ACC112 (cell line): ENCODE measurements around the gene SLC22A16.

Source experiments
- H2AFZ ChIP-seq: fragments of 200-600 bp; sonication (generic); one replicate; pipeline ENCODE4 v1.6.0; 2017; ENCODE audit warnings: antibody characterized with exemption, low read length; ENCODE audit not compliant: unreplicated experiment
- H3K27ac ChIP-seq: fragments of 200-600 bp; sonication (generic); 2 replicates; pipeline ENCODE4 v1.5.1; 2014; ENCODE audit warnings: low read depth, mild to moderate bottlenecking, antibody characterized with exemption, low read length, moderate library complexity
- H3K27me3 ChIP-seq: fragments of 200-600 bp; sonication (generic); 2 replicates; pipeline ENCODE4 v1.6.1; 2014; ENCODE audit warnings: mild to moderate bottlenecking, antibody characterized with exemption, low read length, moderate library complexity, mixed read lengths; ENCODE audit not compliant: insufficient read depth
- H3K36me3 ChIP-seq: fragments of 200-600 bp; sonication (generic); 2 replicates; pipeline ENCODE4 v1.6.1; 2016; ENCODE audit warnings: mild to moderate bottlenecking, antibody characterized with exemption, low read length, moderate library complexity, mixed read lengths; ENCODE audit not compliant: insufficient read depth
- H3K4me1 ChIP-seq: fragments of 200-600 bp; sonication (generic); one replicate; pipeline ENCODE4 v1.6.1; 2016; ENCODE audit warnings: low read length, mixed read lengths; ENCODE audit not compliant: insufficient read depth, unreplicated experiment, control insufficient read depth
- H3K4me3 ChIP-seq: fragments of 200-600 bp; sonication (generic); 2 replicates; pipeline ENCODE4 v1.5.1; 2014; ENCODE audit warnings: mild to moderate bottlenecking, low read depth, low read length
- H3K79me2 ChIP-seq: fragments of 200-600 bp; sonication (generic); one replicate; pipeline ENCODE4 v1.6.0; 2016; ENCODE audit warnings: low read length; ENCODE audit not compliant: control insufficient read depth, unreplicated experiment, insufficient read depth

Gene SLC22A16

DNA sequence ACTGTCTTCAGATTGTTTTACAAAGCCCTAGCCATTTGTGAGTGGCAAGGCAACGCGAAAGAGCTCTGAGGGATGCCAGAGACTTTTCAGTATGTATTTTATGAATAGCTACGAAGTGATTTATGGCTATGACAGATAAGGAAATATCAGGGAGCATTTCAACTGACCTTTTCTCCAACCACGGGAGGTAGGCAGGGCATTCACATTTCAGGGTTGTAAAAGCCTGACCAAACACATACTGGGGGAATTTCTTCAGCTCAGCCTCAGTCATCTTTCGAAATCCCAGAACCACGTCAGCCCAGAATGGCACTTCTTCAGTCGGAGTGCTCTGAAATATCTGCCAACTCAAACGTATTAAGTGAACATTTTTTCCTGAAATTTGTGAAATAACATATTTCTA is 71.8 kb downstream of the SLC22A16 start:
- no peaks in the 10 kb centered on the region for H3K27me3 ChIP-seq
- no peaks in the 10 kb centered on the region for H3K79me2 ChIP-seq
- no peak overlapping the region for H2AFZ ChIP-seq
- H3K36me3 ChIP-seq: no peaks in the 10 kb centered on the region
- peaks cover 4% of the 10 kb centered on the region for H3K4me1 ChIP-seq
- H3K4me3 ChIP-seq: no peak overlapping the region
- no peak overlapping the region for H3K27ac ChIP-seq

DNA sequence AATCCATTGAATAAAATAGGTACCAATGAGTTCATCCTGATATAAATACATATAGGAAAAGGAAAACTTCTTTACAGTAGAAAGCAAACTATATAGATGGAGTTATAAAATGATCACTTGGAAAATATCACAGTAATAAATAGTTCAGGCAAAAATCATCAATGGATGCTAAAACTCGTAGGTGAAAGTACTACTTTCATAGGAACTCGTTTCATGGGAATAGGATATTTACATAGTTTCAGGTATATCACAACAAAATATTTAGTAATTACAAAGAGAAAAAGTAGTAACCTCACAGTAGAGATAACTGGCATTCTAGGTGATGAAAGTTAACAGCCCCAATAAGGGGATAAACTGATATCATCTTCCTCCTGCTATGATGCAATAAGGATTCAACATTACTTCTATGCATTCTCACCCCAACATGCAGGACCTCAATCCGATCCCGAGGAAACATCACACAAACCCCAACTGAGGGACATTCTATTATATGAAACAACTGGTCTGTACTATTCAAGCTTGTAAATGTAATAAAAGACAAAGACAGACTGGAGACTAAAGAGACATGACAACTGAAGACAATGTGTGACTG is 74.7 kb downstream of the SLC22A16 start:
- H2AFZ ChIP-seq: no peak overlapping the region
- H3K4me1 ChIP-seq: peaks cover 14% of the 10 kb centered on the region

DNA sequence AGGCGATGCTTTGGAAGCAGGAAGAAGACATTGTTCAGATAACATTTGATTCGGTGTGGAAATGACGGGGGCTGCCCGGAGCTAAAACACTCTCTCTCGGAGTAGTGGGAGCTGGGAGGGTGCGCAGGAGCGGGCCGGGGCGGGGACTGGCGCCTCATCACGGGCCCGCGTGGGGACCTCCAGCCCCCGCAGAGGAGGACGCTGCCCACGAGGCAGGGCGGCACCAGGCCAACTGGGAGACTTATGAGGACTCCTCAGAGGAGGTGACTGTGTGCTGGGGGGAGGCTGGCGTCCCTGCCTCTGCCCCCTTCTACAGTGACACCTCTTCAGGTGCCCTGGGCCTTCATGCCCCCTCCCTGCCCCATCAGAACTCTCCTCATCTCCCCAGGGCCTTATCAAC is 76.2 kb downstream of the SLC22A16 start:
- H3K4me1 ChIP-seq: peaks cover 14% of the 10 kb centered on the region
- peak overlapping the region; percentile 96 for H2AFZ ChIP-seq
- peak overlapping the region; percentile 62; the same call in 1 of the 2 replicates for H3K4me3 ChIP-seq
- no peaks in the 10 kb centered on the region for H3K27me3 ChIP-seq
- H3K79me2 ChIP-seq: no peaks in the 10 kb centered on the region
- no peaks in the 10 kb centered on the region for H3K36me3 ChIP-seq
- no peak overlapping the region for H3K27ac ChIP-seq

More for the DNA sequence above, 74.7 kb downstream of the SLC22A16 start:
- Histone ChIP-seq H3K36me3 (no peaks in the 10 kb centered on the region), H3K27me3 (no peaks in the 10 kb centered on the region), H3K27ac (no peak overlapping the region), H3K79me2 (no peaks in the 10 kb centered on the region), H3K4me3 (no peak overlapping the region)

DNA sequence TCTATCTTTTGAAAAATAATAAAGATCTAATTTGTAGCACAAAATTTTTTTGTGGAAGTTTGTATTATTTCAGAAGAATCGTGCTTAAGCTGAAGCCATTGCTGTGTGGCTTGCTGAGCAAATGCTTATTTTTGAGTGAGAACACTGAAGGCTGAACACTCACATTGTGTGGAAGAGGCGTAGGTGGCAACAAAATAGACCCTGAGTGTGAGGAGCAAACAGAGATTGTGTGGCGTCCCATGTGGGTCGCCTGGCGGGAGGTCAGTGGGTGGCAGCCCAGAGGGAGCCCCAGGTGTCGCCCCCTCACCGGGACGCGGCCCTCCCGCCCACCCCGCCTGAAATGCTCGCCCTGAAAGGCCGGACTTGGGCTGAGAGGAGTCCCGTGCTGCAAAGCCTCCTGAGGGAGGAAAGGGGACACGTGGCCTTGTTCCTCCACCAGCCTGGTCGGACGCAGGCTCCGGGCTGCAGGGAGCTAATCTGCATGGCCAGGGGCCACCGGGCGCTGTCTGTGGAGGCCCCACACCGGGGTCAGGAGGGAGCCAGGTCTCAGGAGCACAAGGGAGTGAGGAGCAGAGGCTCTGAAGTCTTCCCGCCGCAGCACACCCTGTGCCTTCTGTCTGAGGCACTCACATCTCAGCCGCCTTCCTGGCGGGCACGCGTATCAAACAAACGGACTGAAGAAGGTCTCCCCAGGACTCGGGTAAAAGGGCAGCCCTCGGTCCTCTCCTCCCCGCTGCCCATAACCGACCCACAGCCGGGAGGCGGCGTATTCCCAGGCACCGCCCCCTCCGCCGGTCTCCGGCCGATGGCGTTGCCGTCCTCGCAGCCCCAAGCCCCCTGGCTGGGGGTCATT is 77.0 kb downstream of the SLC22A16 start:
- H3K27me3 ChIP-seq: no peaks in the 10 kb centered on the region
- no peaks in the 10 kb centered on the region for H3K36me3 ChIP-seq
- H3K79me2 ChIP-seq: no peaks in the 10 kb centered on the region
- H3K27ac ChIP-seq: no peak overlapping the region
- H2AFZ ChIP-seq: peak overlapping the region; percentile 96
- peaks cover 14% of the 10 kb centered on the region for H3K4me1 ChIP-seq
- H3K4me3 ChIP-seq: peak overlapping the region; percentile 62

DNA sequence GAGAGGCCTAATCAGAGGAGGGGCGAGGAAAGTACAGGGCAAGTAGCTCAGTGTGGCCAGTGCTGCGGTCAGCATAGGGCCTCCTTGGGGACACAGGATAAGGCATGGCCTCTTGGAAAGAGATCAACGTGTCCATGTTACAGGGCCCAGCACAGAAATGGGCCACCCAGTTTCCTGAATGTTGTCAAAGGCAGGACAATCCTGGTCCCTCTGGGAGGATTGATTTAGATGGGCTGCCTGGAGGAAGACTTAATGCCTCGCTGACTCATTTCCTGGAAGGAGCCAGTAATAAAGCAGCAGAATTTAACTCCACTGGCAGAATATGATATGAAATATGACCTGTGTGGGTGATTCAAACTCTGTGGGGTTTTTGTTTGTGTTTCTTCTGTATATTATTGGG is 77.6 kb downstream of the SLC22A16 start:
- H3K27ac ChIP-seq: no peak overlapping the region
- H3K4me3 ChIP-seq: peak overlapping the region; percentile 46; the same call in 1 of the 2 replicates
- H2AFZ ChIP-seq: no peak overlapping the region
- H3K79me2 ChIP-seq: no peaks in the 10 kb centered on the region
- no peaks in the 10 kb centered on the region for H3K36me3 ChIP-seq
- H3K4me1 ChIP-seq: peaks cover 14% of the 10 kb centered on the region
- no peaks in the 10 kb centered on the region for H3K27me3 ChIP-seq

DNA sequence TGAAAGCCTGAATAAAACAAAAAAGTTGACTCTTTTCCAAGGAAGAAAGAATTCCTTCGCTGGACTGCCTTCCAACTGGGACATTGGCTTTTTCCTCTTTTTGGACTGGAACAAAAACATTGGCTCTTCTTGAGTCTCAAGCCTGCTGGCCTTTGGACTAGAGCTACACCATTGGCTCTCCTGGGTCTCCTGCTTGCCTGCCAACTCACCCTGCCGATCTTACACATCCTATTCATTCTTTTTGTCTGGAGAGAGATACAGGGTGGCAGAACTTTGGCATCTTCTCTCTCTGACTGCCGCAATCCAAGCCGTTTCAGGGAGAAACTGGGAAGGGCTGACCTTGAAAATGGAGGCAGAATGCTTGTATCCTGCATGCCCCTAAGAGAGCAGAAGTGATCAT is 81.2 kb downstream of the SLC22A16 start:
- Histone ChIP-seq H3K79me2 (no peaks in the 10 kb centered on the region), H3K27ac (no peak overlapping the region), H3K4me1 (peaks cover 14% of the 10 kb centered on the region), H3K27me3 (no peaks in the 10 kb centered on the region), H3K36me3 (no peaks in the 10 kb centered on the region), H2AFZ (no peak overlapping the region), H3K4me3 (no peak overlapping the region)

DNA sequence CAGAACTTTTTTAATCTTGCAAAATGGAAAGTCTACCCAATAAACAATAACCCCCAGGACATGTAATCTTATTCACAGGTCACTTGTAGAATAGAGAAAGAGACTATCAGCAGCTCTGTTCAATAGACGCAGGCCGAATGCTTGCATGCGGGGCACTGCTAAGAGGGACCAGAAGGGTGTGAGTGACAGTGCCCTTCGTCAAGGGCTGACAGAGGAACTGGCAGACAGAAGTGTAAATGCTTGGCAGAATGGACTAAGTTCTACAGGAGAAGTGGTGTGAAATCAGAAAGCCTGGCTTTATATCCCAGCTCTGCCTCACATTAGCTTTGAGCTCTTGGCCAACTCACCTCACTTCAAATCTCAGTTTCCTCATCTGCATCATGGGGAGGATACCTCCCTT is 82.0 kb downstream of the SLC22A16 start:
- no peaks in the 10 kb centered on the region for H3K36me3 ChIP-seq
- no peaks in the 10 kb centered on the region for H3K27me3 ChIP-seq
- H3K79me2 ChIP-seq: no peaks in the 10 kb centered on the region
- H2AFZ ChIP-seq: no peak overlapping the region
- H3K27ac ChIP-seq: no peak overlapping the region
- peaks cover 8% of the 10 kb centered on the region for H3K4me1 ChIP-seq
- no peak overlapping the region for H3K4me3 ChIP-seq

DNA sequence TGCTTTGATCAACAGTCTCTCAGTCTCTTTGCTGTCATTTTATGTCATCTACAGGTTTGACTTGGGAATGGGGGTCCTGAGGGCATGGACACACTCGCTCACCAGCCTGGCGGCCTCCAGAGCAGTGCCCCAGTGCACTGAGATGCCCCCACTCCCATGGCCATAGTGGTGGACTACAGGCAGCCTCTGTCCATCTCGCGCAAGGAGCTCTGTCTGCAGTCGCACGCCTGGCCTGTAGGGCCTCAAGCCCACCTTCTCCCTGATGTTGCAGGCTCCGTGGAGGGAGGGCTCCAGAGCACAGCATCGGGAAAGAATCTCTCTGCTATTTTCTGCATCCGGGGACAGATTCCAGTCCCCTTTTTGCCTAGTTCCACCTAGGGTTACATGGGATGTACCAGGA is 83.7 kb downstream of the SLC22A16 start:
- no peak overlapping the region for H3K27ac ChIP-seq
- no peaks in the 10 kb centered on the region for H3K36me3 ChIP-seq
- no peak overlapping the region for H3K4me3 ChIP-seq
- no peaks in the 10 kb centered on the region for H3K27me3 ChIP-seq
- no peaks in the 10 kb centered on the region for H3K4me1 ChIP-seq
- no peaks in the 10 kb centered on the region for H3K79me2 ChIP-seq
- H2AFZ ChIP-seq: no peak overlapping the region

DNA sequence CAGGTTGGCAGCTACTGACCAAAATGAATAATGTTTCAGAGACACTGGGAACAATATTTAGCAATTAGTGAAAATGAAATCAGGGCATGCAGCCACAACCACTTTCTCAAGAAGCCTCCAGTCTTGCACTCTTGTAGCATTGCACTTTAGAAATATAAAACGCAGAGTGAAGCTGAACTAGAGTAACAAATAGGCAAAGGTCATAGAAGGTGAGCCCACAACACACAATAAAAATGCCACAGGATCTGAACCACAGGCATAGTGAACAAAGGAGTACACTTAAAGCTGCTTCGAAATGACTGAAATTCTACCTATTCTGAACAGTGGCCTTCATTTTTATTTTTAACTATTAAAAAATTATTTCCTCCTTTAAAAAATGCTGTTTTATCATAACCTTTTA is 86.0 kb downstream of the SLC22A16 start:
- Histone ChIP-seq H3K27ac (no peak overlapping the region), H3K27me3 (no peaks in the 10 kb centered on the region; the same call in 1 of the 2 replicates), H3K79me2 (no peaks in the 10 kb centered on the region), H2AFZ (no peak overlapping the region), H3K36me3 (no peaks in the 10 kb centered on the region), H3K4me1 (no peaks in the 10 kb centered on the region), H3K4me3 (no peak overlapping the region)

DNA sequence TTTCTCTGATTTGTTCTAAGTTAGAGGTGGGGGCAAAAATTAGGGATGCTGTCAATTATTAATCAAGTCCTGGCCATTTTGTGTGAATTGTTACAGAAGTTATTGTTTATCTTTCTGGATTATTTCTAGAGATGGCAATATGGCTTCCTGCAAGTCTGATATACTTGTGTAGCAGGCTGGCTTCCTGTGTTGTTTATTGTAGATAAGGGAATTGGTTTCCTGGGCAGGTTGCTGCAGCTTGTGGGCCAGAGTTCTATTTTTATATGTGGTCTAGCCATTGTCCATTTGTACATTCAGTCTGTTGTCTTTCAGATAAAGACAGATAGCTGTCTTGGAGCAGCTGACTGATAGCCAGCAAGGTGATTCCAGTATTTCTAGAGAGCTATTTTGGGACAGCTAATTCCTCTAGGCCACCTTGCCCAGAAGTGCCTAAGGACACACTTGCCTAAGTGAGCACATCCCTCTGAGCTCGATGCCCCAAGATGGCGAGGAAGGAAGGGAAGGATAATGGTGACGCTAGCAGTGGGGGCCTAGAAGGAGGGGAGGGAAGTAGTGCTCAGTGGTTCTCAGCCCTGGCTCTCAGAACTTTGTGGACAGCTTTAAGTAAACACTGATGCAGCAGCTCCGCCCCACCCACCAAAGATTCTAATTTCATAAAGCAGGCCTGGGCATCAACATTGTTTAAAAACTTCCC is 86.6 kb downstream of the SLC22A16 start:
- Histone ChIP-seq H3K36me3 (no peaks in the 10 kb centered on the region), H2AFZ (no peak overlapping the region), H3K27me3 (no peaks in the 10 kb centered on the region; the same call in 1 of the 2 replicates), H3K79me2 (no peaks in the 10 kb centered on the region), H3K4me3 (no peak overlapping the region), H3K4me1 (no peaks in the 10 kb centered on the region), H3K27ac (no peak overlapping the region)
